Measurements from ENCODE around the gene ADCY5.

Gene ADCY5

DNA sequence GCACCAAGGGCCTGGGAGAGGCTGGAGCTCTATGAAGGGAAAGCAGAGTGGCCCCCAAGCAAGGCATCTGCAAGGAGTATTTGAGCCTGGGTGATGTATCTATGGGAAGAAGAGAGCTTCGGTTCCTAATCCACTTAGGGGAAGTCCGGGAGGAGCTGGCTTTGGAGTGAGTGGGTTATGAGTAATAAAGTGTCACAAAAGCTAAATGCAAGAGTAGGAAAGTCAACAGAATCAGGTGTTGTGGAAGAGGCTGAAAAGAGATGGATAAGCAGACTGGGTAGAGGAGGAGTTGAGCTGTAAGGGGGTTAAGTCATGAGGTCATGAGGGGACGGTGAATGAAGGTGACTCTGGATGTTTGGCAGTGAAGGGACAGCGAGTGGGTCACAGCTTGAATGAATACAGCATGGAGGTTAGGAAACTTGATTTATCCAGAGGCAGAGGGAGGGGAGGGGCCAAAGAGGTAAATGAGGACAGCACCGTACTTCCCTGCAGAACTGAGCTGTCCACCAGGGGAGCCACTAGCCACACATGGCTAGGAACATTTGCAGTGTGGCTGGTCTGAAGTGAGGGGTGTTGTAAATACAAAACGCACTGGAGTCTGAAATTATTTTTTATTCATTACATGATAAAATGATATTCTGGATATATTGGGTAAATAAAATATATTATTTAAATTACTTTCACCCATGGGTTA, 83.3 kb downstream of the ADCY5 start:
- DNase-seq (ENCODE audit: extremely low read depth, low read depth) = no peak
- H3K4me3 ChIP-seq (replicated peaks; ENCODE audit: low read depth, low read length) = no peak overlapping the region
- TF ChIP-seq, protein P1, sequence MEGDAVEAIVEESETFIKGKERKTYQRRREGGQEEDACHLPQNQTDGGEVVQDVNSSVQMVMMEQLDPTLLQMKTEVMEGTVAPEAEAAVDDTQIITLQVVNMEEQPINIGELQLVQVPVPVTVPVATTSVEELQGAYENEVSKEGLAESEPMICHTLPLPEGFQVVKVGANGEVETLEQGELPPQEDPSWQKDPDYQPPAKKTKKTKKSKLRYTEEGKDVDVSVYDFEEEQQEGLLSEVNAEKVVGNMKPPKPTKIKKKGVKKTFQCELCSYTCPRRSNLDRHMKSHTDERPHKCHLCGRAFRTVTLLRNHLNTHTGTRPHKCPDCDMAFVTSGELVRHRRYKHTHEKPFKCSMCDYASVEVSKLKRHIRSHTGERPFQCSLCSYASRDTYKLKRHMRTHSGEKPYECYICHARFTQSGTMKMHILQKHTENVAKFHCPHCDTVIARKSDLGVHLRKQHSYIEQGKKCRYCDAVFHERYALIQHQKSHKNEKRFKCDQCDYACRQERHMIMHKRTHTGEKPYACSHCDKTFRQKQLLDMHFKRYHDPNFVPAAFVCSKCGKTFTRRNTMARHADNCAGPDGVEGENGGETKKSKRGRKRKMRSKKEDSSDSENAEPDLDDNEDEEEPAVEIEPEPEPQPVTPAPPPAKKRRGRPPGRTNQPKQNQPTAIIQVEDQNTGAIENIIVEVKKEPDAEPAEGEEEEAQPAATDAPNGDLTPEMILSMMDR (IDR thresholded peaks at IDR 0.05; ENCODE audit: low read depth, low read length, missing control alignments) = peak; percentile 60

DNA sequence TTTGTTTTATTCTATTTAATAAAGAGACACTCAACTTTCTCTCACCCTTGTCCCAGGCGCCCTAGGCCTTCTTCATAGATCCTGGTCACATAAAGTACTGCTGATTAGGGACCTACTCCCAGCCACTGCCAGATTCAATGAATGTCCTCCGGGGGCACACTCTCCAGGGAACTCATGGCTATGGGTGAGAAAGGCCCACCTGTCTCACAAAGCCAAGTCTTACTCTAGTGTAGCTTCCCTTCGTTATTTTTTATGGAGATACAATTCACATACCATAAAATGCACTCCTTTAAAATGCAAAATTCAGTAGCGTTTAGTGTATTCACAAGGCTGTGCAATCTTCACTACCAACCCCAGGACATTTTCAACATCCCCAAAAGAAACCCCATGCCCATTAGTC, 87.8 kb downstream of the ADCY5 start:
- TF ChIP-seq, protein P1 (IDR thresholded peaks at IDR 0.05; ENCODE audit: low read depth, low read length, missing control alignments) = peak; percentile 28
- no peak for DNase-seq (ENCODE audit: extremely low read depth, low read depth)
- H3K4me3 ChIP-seq (replicated peaks; ENCODE audit: low read depth, low read length) = no peak overlapping the region

DNA sequence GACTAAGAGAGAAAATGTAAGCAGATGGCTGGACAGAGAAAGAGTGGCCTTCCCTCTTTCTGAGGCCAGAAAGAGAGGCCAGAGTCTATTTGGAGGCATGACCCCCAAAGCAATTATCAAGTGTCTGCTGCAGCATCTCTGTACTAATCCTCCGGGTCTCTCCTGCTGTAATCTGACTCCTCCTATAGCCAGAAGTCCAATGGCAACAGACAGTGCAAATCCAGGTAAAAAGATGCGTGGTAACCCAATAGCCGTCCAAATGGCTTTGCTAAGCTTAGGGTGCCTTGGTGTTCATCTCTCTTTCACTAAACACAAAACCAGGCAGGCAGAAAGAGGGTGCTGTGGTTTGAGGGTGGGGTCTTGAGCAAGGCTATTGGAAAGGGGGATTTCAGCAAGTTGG, 91.6 kb downstream of the ADCY5 start:
- TF ChIP-seq, protein P1 (IDR thresholded peaks at IDR 0.05; ENCODE audit: low read depth, low read length, missing control alignments) = no peak
- DNase-seq (ENCODE audit: extremely low read depth, low read depth) = no peak
- H3K4me3 ChIP-seq (replicated peaks; ENCODE audit: low read depth, low read length) = no peak overlapping the region

DNA sequence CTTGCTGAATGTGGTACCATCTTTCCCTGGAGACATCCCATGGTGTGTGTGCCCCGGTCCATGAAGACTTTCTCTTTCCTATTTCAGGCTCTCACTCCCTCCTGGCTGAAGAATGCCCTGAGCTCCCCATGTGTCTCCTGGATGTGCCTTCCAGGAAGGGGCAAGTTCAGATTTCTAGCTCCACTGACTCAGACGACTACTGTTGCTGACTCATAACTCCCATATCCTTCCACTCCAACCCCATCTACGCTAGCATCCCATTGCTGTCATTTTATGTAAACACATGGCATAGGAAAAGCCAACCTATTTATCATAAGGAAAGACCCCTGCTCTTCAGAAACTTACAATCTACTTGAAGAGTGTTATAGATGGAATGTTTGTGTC, 95.0 kb downstream of the ADCY5 start:
- no peak overlapping the region for H3K4me3 ChIP-seq (replicated peaks; ENCODE audit: low read depth, low read length)
- peak; percentile 33 for DNase-seq (ENCODE audit: extremely low read depth, low read depth)
- TF ChIP-seq, protein P1 (IDR thresholded peaks at IDR 0.05; ENCODE audit: low read depth, low read length, missing control alignments) = no peak

DNA sequence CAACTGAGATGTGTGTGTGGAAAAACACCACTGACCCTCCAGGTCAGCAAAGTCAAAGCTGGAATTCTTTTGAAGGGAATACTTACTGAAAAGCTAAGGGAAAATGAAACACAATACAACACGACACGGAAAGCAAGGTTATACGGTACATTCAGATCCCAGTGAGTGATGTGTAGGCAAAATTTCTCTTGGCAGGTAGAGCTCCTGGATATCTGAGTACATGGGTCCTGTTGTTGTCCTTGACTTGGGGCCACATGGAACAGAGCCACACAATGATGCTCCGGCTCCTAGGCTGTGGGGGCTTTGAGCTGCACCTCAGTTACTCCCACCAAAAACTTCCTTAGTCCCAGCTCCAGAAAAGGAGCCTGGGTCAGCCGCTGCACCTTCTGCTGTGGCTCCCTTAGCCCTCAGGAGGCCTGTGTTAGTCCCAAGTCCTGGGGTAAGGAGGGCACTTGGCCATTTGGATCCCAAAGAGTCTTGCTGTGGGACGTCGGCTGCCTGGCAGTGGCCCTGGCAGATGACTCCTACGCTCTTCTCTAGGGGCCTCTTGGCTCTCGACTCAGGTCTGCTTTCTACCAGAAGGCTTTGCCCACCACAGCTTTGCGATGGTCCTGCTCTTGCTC, 95.6 kb downstream of the ADCY5 start:
- TF ChIP-seq, protein P1 (IDR thresholded peaks at IDR 0.05; ENCODE audit: low read depth, low read length, missing control alignments) = no peak
- DNase-seq (ENCODE audit: extremely low read depth, low read depth) = no peak
- no peak overlapping the region for H3K4me3 ChIP-seq (replicated peaks; ENCODE audit: low read depth, low read length)

DNA sequence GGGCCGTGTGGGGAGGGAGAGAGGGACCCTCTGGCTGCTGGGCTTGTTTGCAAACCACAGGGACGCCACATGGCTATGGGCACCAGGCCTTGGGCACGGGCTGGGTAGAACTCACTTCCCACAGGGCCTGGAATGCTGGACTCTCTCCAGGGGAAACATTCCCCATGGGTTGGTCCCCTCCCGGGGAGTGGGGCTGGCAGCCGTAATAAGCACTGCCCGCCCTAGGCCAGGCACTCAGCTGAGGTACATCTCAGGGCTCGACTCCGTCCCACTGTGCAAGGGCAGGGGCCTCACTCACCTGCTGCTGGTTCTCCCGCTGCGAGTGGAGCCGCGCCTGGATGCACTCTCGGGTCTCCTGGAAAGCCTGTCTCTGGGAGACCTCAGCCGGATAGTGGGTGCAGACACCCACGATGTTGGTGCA, 96.7 kb downstream of the ADCY5 start:
- TF ChIP-seq, protein P1 (IDR thresholded peaks at IDR 0.05; ENCODE audit: low read depth, low read length, missing control alignments) = no peak
- DNase-seq (ENCODE audit: extremely low read depth, low read depth) = no peak

More for the DNA sequence above, 96.7 kb downstream of the ADCY5 start:
- no peak overlapping the region for H3K4me3 ChIP-seq (replicated peaks; ENCODE audit: low read depth, low read length)
